ENCODE results near the gene MMP25.

The MMP25 gene

DNA sequence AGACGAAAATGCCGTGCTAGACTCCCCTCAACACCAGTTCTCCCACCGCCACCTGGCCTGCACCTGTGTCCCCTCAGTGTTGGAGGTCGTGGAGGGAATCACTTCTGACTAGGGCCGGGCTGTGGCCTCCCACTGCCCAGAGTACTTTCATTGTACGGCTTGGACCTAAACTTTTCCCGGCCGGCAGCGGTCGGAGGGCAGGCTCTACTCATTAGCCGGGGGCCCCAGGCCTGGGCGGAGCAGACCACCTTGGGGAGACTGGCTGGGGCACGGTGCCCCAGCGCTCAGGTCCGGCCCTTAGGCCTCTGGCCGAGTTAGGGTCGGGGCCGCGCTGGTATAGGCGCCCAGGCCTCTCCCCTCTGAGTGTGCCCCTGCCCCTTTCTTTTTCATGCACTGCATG is 29.0 kb upstream of the MMP25 start:
- DNase-seq = no peak

DNA sequence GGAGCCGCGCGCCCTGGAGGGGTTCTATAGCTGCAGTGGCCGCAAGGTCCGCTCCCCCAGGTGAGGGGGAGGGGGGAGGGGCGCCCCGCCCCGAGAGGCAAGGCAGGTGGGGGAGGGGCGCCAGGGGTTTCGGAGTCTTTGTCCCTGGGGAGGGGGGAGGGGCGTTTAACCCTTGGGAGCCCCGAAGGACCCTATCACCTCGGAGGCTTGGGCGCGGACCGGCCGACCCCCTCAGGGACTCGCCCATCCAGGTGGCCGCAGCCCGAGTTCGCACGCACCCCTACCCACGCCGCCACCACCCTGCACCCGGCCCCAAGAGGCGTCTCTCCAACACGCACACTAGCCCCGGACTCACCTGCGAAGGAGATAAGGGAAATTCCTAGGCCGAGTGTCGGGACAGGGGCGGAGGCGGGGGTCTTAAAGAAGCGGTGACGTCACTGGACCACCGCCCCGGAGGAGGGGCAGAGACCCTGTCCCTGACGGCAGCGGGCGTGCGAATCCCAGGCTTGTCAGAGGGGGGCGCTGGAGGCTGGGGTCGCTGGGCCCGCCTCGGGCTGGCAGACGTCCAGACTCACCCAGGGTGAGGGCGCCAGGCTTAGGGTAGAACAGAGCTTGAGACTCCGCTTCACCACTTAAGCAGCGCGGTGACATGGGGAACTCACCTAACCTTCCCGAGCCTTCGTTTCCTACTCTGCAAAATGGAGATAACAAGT is 28.4 kb upstream of the MMP25 start, which contains the start of gene CLDN6:
TSS of gene CLDN6 (minus strand) at position 390 of the 713 bp plus-strand sequence. CDS start 2,162 bp downstream, outside the sequence.
- DNase-seq = no peak

DNA sequence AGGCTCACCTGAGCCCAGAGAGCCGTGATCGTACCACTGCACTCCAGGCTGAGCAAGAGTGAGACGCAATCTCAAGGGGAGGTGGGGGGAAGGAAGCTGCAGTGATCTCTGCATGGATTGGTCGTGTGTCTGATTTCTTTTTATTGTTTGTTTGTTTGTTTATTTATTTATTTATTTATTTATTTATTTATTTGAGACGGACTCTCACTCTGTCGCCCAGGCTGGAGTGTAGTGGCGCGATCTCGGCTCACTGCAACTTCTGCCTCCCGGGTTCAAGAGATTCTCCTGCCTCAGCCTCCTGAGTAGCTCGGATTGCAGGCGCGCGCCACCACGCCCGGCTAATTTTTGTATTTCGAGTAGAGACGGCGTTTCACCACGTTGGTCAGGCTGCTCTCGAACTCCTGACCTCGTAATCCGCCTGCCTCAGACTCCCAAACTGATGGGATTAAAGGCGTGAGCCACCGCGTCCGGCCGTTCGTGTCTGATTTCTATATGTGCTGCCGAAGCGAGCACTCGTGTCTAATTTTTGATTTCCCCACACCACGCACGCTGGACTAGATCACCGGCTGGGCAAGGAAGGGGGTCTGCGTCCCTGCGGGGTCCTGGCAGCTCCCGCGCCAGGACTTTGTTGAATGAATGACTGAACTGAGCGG is 26.6 kb upstream of the MMP25 start:
- no peak for DNase-seq

DNA sequence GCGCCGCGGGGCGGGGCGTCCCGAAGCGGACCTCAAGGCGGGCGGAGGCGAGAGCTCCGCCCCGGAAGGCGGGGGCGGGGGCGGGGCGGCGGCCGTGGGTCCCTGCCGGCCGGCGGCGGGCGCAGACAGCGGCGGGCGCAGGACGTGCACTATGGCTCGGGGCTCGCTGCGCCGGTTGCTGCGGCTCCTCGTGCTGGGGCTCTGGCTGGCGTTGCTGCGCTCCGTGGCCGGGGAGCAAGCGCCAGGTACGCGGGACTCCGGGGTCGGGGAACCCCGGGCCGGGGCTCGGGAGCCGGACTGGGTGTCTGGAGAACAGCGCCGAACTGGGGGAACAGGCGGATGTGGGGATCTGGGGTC is 26.1 kb upstream of the MMP25 start, which contains the start of gene TNFRSF12A:
TSS of gene TNFRSF12A (plus strand) at position 122 of the 357 bp plus-strand sequence. CDS start at position 152, 30 bp downstream.
- peak; percentile 89 for DNase-seq

- peak; percentile 78 for DNase-seq
Measured at GRCh38 chr16:3020604-3021448, 25.5 kb upstream of the MMP25 start.

DNA sequence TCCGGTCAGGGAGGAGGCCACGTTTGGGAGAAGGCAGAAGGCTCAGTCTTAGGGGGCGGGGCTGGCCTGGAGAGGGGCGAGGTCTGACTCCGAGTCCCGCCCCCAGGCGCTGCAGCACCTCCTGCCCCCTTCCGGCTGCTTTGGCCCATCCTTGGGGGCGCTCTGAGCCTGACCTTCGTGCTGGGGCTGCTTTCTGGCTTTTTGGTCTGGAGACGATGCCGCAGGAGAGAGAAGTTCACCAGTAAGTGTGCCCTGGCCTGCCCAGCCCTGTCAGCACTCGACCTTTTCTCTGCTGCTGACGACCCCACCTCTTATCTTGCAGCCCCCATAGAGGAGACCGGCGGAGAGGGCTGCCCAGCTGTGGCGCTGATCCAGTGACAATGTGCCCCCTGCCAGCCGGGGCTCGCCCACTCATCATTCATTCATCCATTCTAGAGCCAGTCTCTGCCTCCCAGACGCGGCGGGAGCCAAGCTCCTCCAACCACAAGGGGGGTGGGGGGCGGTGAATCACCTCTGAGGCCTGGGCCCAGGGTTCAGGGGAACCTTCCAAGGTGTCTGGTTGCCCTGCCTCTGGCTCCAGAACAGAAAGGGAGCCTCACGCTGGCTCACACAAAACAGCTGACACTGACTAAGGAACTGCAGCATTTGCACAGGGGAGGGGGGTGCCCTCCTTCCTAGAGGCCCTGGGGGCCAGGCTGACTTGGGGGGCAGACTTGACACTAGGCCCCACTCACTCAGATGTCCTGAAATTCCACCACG is 24.7 kb upstream of the MMP25 start:
- peak; percentile 82 for DNase-seq

GRCh38 chr16:3022208-3022683 is 24.1 kb upstream of the MMP25 start:
- DNase-seq = peak; percentile 83

GRCh38 chr16:3022684-3023414 is 23.5 kb upstream of the MMP25 start:
- DNase-seq = no peak

- DNase-seq = peak; percentile 57
Measured at GRCh38 chr16:3023415-3023668, 23.0 kb upstream of the MMP25 start.

DNA sequence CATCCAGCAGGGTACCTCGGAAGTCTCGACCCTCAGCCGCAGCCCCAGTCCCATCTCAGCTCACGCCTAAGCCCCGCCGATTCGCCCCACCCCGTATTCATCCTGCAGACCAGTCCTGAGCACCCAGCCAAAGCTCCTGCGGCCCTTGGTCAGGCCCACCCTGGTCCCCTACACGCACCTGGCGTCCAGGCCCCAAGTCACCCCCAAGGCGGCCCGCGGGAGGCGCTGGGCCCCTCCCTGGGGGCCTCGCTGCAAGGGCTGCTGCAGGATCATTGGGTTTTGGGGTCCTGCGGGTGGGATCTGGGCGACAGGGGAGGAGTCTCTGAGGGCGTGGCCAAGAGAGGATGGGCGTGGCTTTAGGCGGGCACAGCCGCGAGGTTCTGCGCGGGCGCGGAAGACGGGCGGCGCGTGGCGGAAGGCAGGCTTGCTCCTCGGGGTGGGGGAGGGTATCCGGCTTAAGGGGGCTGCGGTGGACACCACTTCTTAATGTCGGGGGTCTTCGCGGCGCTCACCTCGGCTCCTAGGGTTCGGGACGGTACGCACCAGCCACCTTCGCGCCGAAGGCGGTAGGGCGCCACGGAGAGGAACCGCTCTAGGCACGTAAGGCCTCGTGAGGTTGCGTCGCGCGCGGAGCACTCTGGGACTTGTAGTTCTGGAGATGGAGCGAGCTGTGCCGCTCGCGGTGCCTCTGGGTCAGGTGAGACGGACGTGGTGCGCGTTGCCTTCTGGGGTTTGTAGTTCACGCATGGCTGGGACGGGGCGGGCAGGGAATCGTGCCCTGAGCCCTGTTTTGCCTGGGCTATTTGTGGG is 22.5 kb upstream of the MMP25 start, which contains the start of the genes HCFC1R1 and THOC6:
TSS of gene HCFC1R1 (minus strand) at position 274 of the 810 bp plus-strand sequence. CDS start at position 273, 1 bp downstream.
TSS of gene THOC6 (plus strand) at position 367 of the 810 bp plus-strand sequence. CDS start at position 659, 292 bp downstream.
- peak; percentile 98 for DNase-seq

- DNase-seq = no peak
Measured at GRCh38 chr16:3025032-3026002, 21.0 kb upstream of the MMP25 start.

DNA sequence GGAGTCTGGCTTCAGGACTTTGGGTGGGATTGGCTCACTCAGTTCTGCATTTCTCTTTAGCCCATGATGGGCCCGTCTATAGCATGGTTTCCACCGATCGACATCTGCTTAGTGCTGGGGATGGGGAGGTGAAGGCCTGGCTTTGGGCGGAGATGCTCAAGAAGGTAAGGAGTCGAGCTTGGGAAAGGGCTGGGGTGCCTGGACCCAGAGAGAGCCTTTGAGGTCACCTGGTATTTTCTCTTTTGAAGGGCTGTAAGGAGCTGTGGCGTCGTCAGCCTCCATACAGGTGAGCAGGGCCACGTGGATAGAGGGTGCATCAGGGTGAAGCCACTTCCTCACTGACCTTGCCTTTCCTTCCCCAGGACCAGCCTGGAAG is 20.4 kb upstream of the MMP25 start:
- DNase-seq = no peak

DNA sequence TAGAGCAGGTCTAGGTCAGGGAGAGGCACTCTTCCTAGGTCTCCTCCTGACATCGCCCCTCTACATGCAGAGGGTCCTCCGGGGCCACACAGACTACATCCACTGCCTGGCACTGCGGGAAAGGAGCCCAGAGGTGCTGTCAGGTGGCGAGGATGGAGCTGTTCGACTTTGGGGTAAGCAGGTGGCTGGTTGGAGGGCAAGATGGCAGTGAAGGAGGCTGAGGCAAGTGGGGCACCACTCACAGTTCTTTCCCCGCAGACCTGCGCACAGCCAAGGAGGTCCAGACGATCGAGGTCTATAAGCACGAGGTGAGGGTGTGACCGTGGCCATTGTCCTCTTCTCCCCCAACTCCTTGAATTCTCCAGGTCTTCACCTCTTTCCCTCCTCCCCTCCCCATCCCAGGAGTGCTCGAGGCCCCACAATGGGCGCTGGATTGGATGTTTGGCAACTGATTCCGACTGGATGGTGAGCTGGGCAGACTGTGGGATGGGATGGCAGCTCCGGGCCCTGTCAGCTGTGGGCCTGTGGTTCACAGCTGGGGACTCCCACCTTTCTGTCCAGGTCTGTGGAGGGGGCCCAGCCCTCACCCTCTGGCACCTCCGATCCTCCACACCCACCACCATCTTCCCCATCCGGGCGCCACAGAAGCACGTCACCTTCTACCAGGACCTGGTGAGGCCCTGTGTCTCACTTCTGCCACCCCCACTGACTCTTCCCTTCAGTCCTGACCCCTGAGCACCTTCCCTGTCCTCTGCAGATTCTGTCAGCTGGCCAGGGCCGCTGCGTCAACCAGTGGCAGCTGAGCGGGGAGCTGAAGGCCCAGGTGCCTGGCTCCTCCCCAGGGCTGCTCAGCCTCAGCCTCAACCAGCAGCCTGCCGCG is 19.5 kb upstream of the MMP25 start:
- DNase-seq = no peak

DNA sequence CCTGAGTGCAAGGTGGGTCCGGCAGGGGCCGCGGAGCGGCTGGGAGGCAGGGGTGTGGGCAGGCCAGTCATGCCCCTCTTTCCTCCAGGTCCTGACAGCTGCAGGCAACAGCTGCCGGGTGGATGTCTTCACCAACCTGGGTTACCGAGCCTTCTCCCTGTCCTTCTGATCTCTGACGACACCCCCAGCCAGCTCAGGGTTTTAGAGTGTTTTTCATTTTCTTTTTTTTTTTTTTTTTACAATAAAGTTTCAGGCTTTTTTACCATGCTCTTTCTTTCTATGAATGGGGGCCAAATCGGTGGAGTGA is 18.9 kb upstream of the MMP25 start:
- DNase-seq = no peak

DNA sequence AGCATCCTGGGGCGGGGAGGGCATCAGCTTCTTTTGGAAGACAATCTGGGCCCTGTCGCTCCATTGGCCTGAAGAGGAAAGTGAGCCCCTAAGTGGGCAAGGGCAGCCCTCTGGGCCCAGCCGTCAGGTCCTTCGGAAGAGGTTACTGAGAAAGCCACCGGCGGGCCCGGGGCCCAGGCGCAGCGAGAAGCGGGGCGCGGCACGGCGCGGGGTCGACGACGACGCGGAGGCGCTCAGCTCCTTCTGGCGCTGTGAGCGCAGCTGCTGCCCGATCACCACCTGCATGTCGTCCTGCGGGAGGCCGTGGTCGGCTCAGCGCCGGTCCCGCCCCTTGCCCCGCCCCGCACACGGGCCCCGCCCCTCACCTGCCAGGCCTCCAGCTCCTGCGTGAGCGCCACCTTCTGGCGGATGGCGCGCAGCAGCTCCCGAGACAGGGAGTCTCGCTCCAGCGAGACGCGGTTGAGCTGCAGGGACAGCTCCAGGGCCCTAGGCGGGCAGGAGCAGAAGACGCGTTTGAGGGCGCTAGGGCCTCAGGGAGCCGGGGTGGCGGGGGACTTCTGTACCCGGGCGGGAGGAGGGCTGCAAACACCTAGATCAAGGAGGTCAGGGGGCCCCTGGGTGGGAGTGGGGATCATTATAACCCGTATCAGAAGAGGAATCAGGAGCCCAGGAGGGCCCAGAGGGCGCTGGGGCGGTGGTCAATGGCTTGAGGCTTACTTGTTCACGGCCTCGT is 18.2 kb upstream of the MMP25 start:
- peak; percentile 92 for DNase-seq

GRCh38 chr16:3028716-3029319 is 17.5 kb upstream of the MMP25 start:
- no peak for DNase-seq

DNA sequence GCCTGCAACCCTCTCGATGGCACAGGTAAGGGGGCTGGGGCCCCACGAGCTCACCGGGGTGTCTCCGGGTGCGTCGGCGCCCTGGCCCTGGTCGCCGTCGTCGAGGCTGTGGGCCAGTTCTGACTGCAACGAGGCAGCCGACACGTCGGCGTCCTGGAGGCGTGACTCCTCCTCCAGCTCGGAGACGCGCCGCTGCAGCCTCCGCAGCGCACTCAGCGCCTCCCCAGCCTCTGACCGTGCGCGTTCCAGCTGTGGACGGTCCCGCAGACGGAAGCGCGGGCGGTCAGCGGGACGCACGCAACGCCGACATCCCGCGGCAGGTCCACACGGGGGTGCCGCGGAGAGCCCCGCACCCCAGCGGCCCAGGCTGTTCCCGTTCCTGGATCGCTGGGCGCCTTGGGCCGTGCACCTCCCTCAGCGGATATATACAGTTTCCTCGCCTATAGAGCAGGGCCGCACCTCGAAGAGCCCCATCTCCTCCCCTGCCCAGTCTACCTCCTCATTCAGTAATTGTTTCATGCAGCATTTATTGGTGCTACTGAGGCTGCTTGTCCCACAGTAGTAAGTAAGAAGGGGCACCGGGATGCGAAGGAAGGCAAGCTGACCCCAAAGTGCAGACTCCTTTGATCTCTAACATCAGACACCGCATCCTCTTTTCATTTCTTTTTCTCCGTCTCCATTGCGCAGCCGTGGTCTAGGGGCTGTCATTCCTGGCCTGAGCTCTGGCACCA is 16.7 kb upstream of the MMP25 start:
- DNase-seq = no peak
